Dendritic cell treated with granulocyte-macrophage colony-stimulating factor and Interleukin-4, amounts not matched to agents 40 ng/mL and 50 ng/mL, for 4 days (primary cell): ENCODE measurements around the gene HJV.
"Not testable (repeated sequence)": the region's sequence is repeated elsewhere in the genome, so short reads cannot be mapped to it uniquely, and the experiment has no call there.

Source experiments
- H3K27ac Mint-ChIP-seq: one replicate; pipeline ENCODE4 v1.8.0; 2022; ENCODE audit warnings: mild to moderate bottlenecking, mixed read lengths
- H3K27me3 Mint-ChIP-seq: one replicate; pipeline ENCODE4 v1.8.0; 2022; ENCODE audit warnings: mild to moderate bottlenecking, mixed read lengths
- H3K36me3 Mint-ChIP-seq: one replicate; pipeline ENCODE4 v1.8.0; 2022; ENCODE audit warnings: low read depth, mixed read lengths
- H3K4me1 Mint-ChIP-seq: one replicate; pipeline ENCODE4 v1.8.0; 2022; ENCODE audit warnings: low read depth, mixed read lengths
- H3K4me3 Mint-ChIP-seq: one replicate; pipeline ENCODE4 v1.8.0; 2022; ENCODE audit warnings: mild to moderate bottlenecking, moderate library complexity, mixed read lengths
- H3K9me3 Mint-ChIP-seq: one replicate; pipeline ENCODE4 v1.8.0; 2022; ENCODE audit warnings: mixed read lengths
- intact Hi-C: fragments of 100-400 bp; cut with micrococcal nuclease; formaldehyde crosslinking; loops from one replicate; pipeline ENCODE4 v1.15.0; 2022

Gene HJV

GRCh38 chr1:146021622-146022402, at the start of gene HJV:
HJV (minus strand) TSS chr1:146021735; CDS start chr1:146020231, 1,504 bp downstream.
- intact Hi-C loops = no loop called here
- H3K4me3 Mint-ChIP-seq = no peak within 1 kb of the TSS
- peaks cover 24% of the 10 kb centered on the region for H3K4me1 Mint-ChIP-seq
- H3K9me3 Mint-ChIP-seq = no peaks in the 10 kb centered on the region
- H3K27me3 Mint-ChIP-seq = peaks cover 41% of the 10 kb centered on the region
- no peaks in the 10 kb centered on the region for H3K36me3 Mint-ChIP-seq
- no peak within 1 kb of the TSS for H3K27ac Mint-ChIP-seq

- H3K27me3 Mint-ChIP-seq, H3K4me3 Mint-ChIP-seq, H3K9me3 Mint-ChIP-seq, H3K36me3 Mint-ChIP-seq, intact Hi-C loops, H3K4me1 Mint-ChIP-seq, H3K27ac Mint-ChIP-seq: not testable (repeated sequence)
These were observed 37.6 kb upstream of the HJV start for GRCh38 chr1:146059148-146059547.

GRCh38 chr1:146051852-146052676, 30.5 kb upstream of the HJV start:
- intact Hi-C loops, H3K9me3 Mint-ChIP-seq, H3K27me3 Mint-ChIP-seq, H3K36me3 Mint-ChIP-seq: not testable (repeated sequence)
- Mint-ChIP-seq H3K4me3 (peak overlapping the region; percentile 64), H3K4me1 (peaks cover 36% of the 10 kb centered on the region), H3K27ac (peak overlapping the region; percentile 91)

- Mint-ChIP-seq H3K27me3 (no peaks in the 10 kb centered on the region), H3K9me3 (peaks cover 9% of the 10 kb centered on the region), H3K27ac (peak overlapping the region; percentile 91), H3K4me1 (peaks cover 36% of the 10 kb centered on the region), H3K4me3 (peak overlapping the region; percentile 23), H3K36me3 (no peaks in the 10 kb centered on the region)
- intact Hi-C loops = no loop called here
These were observed 29.9 kb upstream of the HJV start for GRCh38 chr1:146051452-146051851.

- H3K4me1 Mint-ChIP-seq = peaks cover 36% of the 10 kb centered on the region
- H3K27ac Mint-ChIP-seq, H3K4me3 Mint-ChIP-seq, intact Hi-C loops, H3K27me3 Mint-ChIP-seq, H3K36me3 Mint-ChIP-seq, H3K9me3 Mint-ChIP-seq: not testable (repeated sequence)
These were observed 29.1 kb upstream of the HJV start for GRCh38 chr1:146050652-146050963.

GRCh38 chr1:146049866-146050651, 28.5 kb upstream of the HJV start:
- intact Hi-C loops, H3K4me3 Mint-ChIP-seq, H3K36me3 Mint-ChIP-seq, H3K27ac Mint-ChIP-seq, H3K9me3 Mint-ChIP-seq, H3K27me3 Mint-ChIP-seq: not testable (repeated sequence)
- peaks cover 36% of the 10 kb centered on the region for H3K4me1 Mint-ChIP-seq

- Mint-ChIP-seq H3K36me3 (no peaks in the 10 kb centered on the region), H3K9me3 (peaks cover 4% of the 10 kb centered on the region), H3K4me3 (no peak overlapping the region), H3K27ac (no peak overlapping the region), H3K4me1 (peaks cover 36% of the 10 kb centered on the region), H3K27me3 (peaks cover 2% of the 10 kb centered on the region)
- intact Hi-C loops = no loop called here
These were observed 27.9 kb upstream of the HJV start for GRCh38 chr1:146049436-146049835.

GRCh38 chr1:146048514-146049115, 27.1 kb upstream of the HJV start:
- H3K4me1 Mint-ChIP-seq = peaks cover 36% of the 10 kb centered on the region
- H3K27me3 Mint-ChIP-seq, H3K36me3 Mint-ChIP-seq, H3K27ac Mint-ChIP-seq, H3K9me3 Mint-ChIP-seq, H3K4me3 Mint-ChIP-seq, intact Hi-C loops: not testable (repeated sequence)

GRCh38 chr1:146046664-146047063, 25.1 kb upstream of the HJV start:
- H3K27ac Mint-ChIP-seq = no peak overlapping the region
- peaks cover 2% of the 10 kb centered on the region for H3K27me3 Mint-ChIP-seq
- no peaks in the 10 kb centered on the region for H3K9me3 Mint-ChIP-seq
- H3K4me1 Mint-ChIP-seq = peaks cover 26% of the 10 kb centered on the region
- H3K4me3 Mint-ChIP-seq = no peak overlapping the region
- intact Hi-C loops = no loop called here
- H3K36me3 Mint-ChIP-seq = no peaks in the 10 kb centered on the region

- H3K27me3 Mint-ChIP-seq = peaks cover 13% of the 10 kb centered on the region
- intact Hi-C loops = no loop called here
- peak overlapping the region; percentile 76 for H3K27ac Mint-ChIP-seq
- no peak overlapping the region for H3K4me3 Mint-ChIP-seq
- H3K9me3 Mint-ChIP-seq = no peaks in the 10 kb centered on the region
- H3K36me3 Mint-ChIP-seq = no peaks in the 10 kb centered on the region
- H3K4me1 Mint-ChIP-seq = peaks cover 42% of the 10 kb centered on the region
These were observed 18.3 kb upstream of the HJV start for GRCh38 chr1:146039844-146040194.

GRCh38 chr1:146036965-146037646, 15.6 kb upstream of the HJV start:
- intact Hi-C loops = no loop called here
- H3K36me3 Mint-ChIP-seq = no peaks in the 10 kb centered on the region
- H3K27ac Mint-ChIP-seq = peak overlapping the region; percentile 87
- H3K4me3 Mint-ChIP-seq = peak overlapping the region; percentile 79
- no peaks in the 10 kb centered on the region for H3K9me3 Mint-ChIP-seq
- H3K4me1 Mint-ChIP-seq = peaks cover 44% of the 10 kb centered on the region
- H3K27me3 Mint-ChIP-seq = peaks cover 13% of the 10 kb centered on the region

GRCh38 chr1:146036241-146036964, 14.9 kb upstream of the HJV start:
- H3K4me3 Mint-ChIP-seq = peak overlapping the region; percentile 20
- intact Hi-C loops = no loop called here
- H3K27me3 Mint-ChIP-seq = peaks cover 16% of the 10 kb centered on the region
- H3K36me3 Mint-ChIP-seq = no peaks in the 10 kb centered on the region
- no peaks in the 10 kb centered on the region for H3K9me3 Mint-ChIP-seq
- H3K4me1 Mint-ChIP-seq = peaks cover 44% of the 10 kb centered on the region
- H3K27ac Mint-ChIP-seq = no peak overlapping the region

- Mint-ChIP-seq H3K4me3 (peak overlapping the region; percentile 65), H3K36me3 (no peaks in the 10 kb centered on the region), H3K4me1 (peaks cover 42% of the 10 kb centered on the region), H3K9me3 (no peaks in the 10 kb centered on the region), H3K27ac (peak overlapping the region; percentile 53), H3K27me3 (peaks cover 10% of the 10 kb centered on the region)
- intact Hi-C loops = no loop called here
These were observed 13.5 kb upstream of the HJV start for GRCh38 chr1:146035048-146035423.
